IPS-11a (cell line): ENCODE data around the gene ZNF569.
"Not testable (repeated sequence)": the region's sequence is repeated elsewhere in the genome, so short reads cannot be mapped to it uniquely, and the experiment has no call there.

Experiments
- H3K4me3 ChIP-seq: one replicate; pipeline ENCODE4 v1.5.1; 2013; ENCODE audit warnings: low read depth, low read length, control low read depth

ZNF569 gene

GRCh38 chr19:37466798-37467607 lies at the start of gene ZNF569:
TSS of gene ZNF569 (minus strand) at chr19:37467444. CDS start at chr19:37444921, 22,523 bp downstream.
- H3K4me3 ChIP-seq, result peak within 1 kb of the TSS; percentile 93

GRCh38 chr19:37513397-37513796 lies 46.2 kb upstream of the ZNF569 start:
- H3K4me3 ChIP-seq, result no peak overlapping the region

GRCh38 chr19:37511821-37512220 lies 44.6 kb upstream of the ZNF569 start:
- no peak overlapping the region for H3K4me3 ChIP-seq

GRCh38 chr19:37511186-37511585 lies 43.9 kb upstream of the ZNF569 start:
- H3K4me3 ChIP-seq, result no peak overlapping the region

GRCh38 chr19:37507167-37507464 lies 39.9 kb upstream of the ZNF569 start:
- peak overlapping the region; percentile 94 for H3K4me3 ChIP-seq

GRCh38 chr19:37506387-37507166 lies 39.3 kb upstream of the ZNF569 start, which contains the start of gene ZNF793:
TSS of gene ZNF793 (plus strand) at chr19:37506939. CDS start at chr19:37523440, 16,501 bp downstream.
- H3K4me3 ChIP-seq, result peak within 1 kb of the TSS; percentile 94

- peak overlapping the region; percentile 94 for H3K4me3 ChIP-seq
These were observed 38.7 kb upstream of the ZNF569 start for GRCh38 chr19:37505958-37506386.

- H3K4me3 ChIP-seq, result no peak overlapping the region
These were observed 25.0 kb upstream of the ZNF569 start for GRCh38 chr19:37492213-37492612.

- no peak overlapping the region for H3K4me3 ChIP-seq
These were observed 17.3 kb upstream of the ZNF569 start for GRCh38 chr19:37484406-37485168.

- no peak overlapping the region for H3K4me3 ChIP-seq
These were observed 4.9 kb upstream of the ZNF569 start for GRCh38 chr19:37472165-37472564.

- H3K4me3 ChIP-seq, result peak overlapping the region; percentile 99
These were observed 3.0 kb upstream of the ZNF569 start for GRCh38 chr19:37470216-37470615.

- H3K4me3 ChIP-seq, result peak within 1 kb of the TSS; percentile 99
These were observed 1.9 kb upstream of the ZNF569 start, which contains the start of gene ZNF570 for GRCh38 chr19:37468961-37469777. TSS of gene ZNF570 (plus strand) at chr19:37469356. CDS start at chr19:37470355, 999 bp downstream.

GRCh38 chr19:37467608-37468090 lies 405 bp upstream of the ZNF569 start:
- peak overlapping the region; percentile 93 for H3K4me3 ChIP-seq

GRCh38 chr19:37466277-37466797 lies 907 bp downstream of the ZNF569 start:
- H3K4me3 ChIP-seq, result peak overlapping the region; percentile 93

- no peak overlapping the region for H3K4me3 ChIP-seq
These were observed 14.6 kb downstream of the ZNF569 start for GRCh38 chr19:37452500-37453245.

- H3K4me3 ChIP-seq, result no peak overlapping the region
These were observed 53.7 kb downstream of the ZNF569 start for GRCh38 chr19:37413313-37414084.

- H3K4me3 ChIP-seq, result no peak overlapping the region
These were observed 54.5 kb downstream of the ZNF569 start for GRCh38 chr19:37412700-37413099.

- H3K4me3 ChIP-seq, result not testable (repeated sequence)
These were observed 61.0 kb downstream of the ZNF569 start for GRCh38 chr19:37406140-37406846.
